K562 (cell line): Measurements from ENCODE around the gene GALNT7. TPM values are rescaled to one million over a fixed set of nuclear protein-coding genes. Genes with fewer than 3 reads are reported as not detected.

Experiments
- ATAC-seq: fragments of 200-7000 bp; cut with Tn5 transposase; 3 replicates; pipeline ENCODE4 v1.9.1; 2020; ENCODE audit warnings: moderate library complexity
- BruUV-seq: library from RNA; stranded (reverse); fragments of 400-500 nt; replicated peaks from 2 replicates; lab custom pipeline; 2021; lab: Mats Ljungman, UMichigan
- CTCF ChIA-PET: fragments of 300-600 bp; formaldehyde crosslinking; extraction: SDS; loops from one replicate; lab custom pipeline; 2021; ENCODE audit warnings: low intra/inter-chr PET ratio; lab: Yijun Ruan, JAX
- POLR2A ChIA-PET: fragments of 300-600, 350-650 bp; sonication (Branson Sonifier 250); formaldehyde crosslinking; extraction: SDS; loops from one replicate; lab custom pipeline; 2021; ENCODE audit warnings: antibody characterized with exemption, inconsistent platforms; lab: Yijun Ruan, JAX
- DNase-seq, 4 experiments: peaks; one replicate each; pipeline versions ENCODE4 v3.0.0 to v3.0.0-alpha.2; 2011 to 2018; ENCODE audit warnings: low spot score in 3 of 4, mixed read lengths in 3 of 4; ENCODE audit errors: extremely low read depth in 1 of 4
- FAIRE-seq: peaks from 2 replicates; lab custom pipeline; 2011; peaks lifted over from hg19 to GRCh38; lab: Jason Lieb, UNC
- H2AFZ ChIP-seq: 2 replicates; pipeline ENCODE4 v1.6.0; 2011; ENCODE audit warnings: low read depth, low read length, control low read depth, inconsistent platforms
- H3K27ac ChIP-seq: fragments of 200-600 bp; 3 replicates; pipeline ENCODE4 v1.8.0; 2011; ENCODE audit warnings: low read depth, mild to moderate bottlenecking, control low read depth, inconsistent platforms, low read length, moderate library complexity, mixed read lengths; ENCODE audit errors: extremely low read depth
- H3K27me3 ChIP-seq, 2 experiments: fragments of 300-600 bp in 1 of 2; 2 replicates in 1 of 2; 3 replicates in 1 of 2; pipeline versions ENCODE4 v1.6.0 to v1.8.0; 2011; ENCODE audit warnings: inconsistent platforms in 2 of 2, low read length in 2 of 2, mild to moderate bottlenecking in 1 of 2, mixed read lengths in 1 of 2, moderate library complexity in 1 of 2; ENCODE audit not compliant: control insufficient read depth in 2 of 2, insufficient read depth in 2 of 2
- H3K36me3 ChIP-seq: fragments of 300-600 bp; 3 replicates; pipeline ENCODE4 v1.8.0; 2011; ENCODE audit warnings: mild to moderate bottlenecking, low read length, inconsistent platforms; ENCODE audit not compliant: control insufficient read depth, insufficient read depth
- H3K4me1 ChIP-seq, 2 experiments: fragments of 200-600 bp in 1 of 2; replicated peaks in 1 of 2; 2 replicates in 1 of 2; 3 replicates in 1 of 2; pipeline versions ENCODE4 v1.5.1 to v1.8.0; 2011; ENCODE audit warnings: inconsistent platforms in 2 of 2, low read length in 2 of 2, mild to moderate bottlenecking in 1 of 2, mixed read lengths in 1 of 2, moderate library complexity in 1 of 2; ENCODE audit not compliant: control insufficient read depth in 2 of 2, insufficient read depth in 2 of 2
- H3K4me2 ChIP-seq: 2 replicates; pipeline ENCODE4 v1.6.1; 2011; ENCODE audit warnings: low read length, control low read depth, inconsistent platforms, mixed read lengths; ENCODE audit not compliant: insufficient read depth
- H3K4me3 ChIP-seq: fragments of 200-600 bp; sonication (generic), shearing (Covaris generic); 2 replicates; pipeline ENCODE4 v1.5.1; 2016; ENCODE audit warnings: control low read depth, inconsistent platforms
- H3K79me2 ChIP-seq: fragments of 200-600 bp; 3 replicates; pipeline ENCODE4 v1.8.0; 2011; ENCODE audit warnings: low read length, inconsistent platforms; ENCODE audit not compliant: control insufficient read depth, insufficient read depth
- H3K9ac ChIP-seq, 2 experiments: 2 replicates each; pipeline versions ENCODE4 v1.6.0 to v1.6.1; 2011; ENCODE audit warnings: low read depth in 2 of 2, low read length in 2 of 2, control low read depth in 1 of 2, inconsistent platforms in 1 of 2, mild to moderate bottlenecking in 1 of 2, mixed read lengths in 1 of 2; ENCODE audit not compliant: insufficient read depth in 1 of 2
- H3K9me1 ChIP-seq: one replicate; pipeline ENCODE4 v1.6.0; 2011; ENCODE audit warnings: inconsistent platforms, mild to moderate bottlenecking, low read length, moderate library complexity; ENCODE audit not compliant: control insufficient read depth, insufficient read depth
- H3K9me3 ChIP-seq: replicated peaks from 2 replicates; pipeline ENCODE4 v1.5.1; 2011; ENCODE audit warnings: low read depth, low read length, inconsistent platforms; ENCODE audit not compliant: control insufficient read depth, insufficient read depth
- H4K20me1 ChIP-seq: replicated peaks from 2 replicates; pipeline ENCODE4 v1.6.1; 2011; ENCODE audit warnings: low read length, inconsistent platforms, mixed read lengths; ENCODE audit not compliant: control insufficient read depth, insufficient read depth
- CREBBP ChIP-seq: IDR thresholded peaks from one replicate; pipeline ENCODE4 v1.6.1; 2012; ENCODE audit warnings: low read depth, mild to moderate bottlenecking, control low read depth, inconsistent platforms, low read length
- ELF4 ChIP-seq: fragments of 450-650 bp; formaldehyde crosslinking; IDR thresholded peaks from 2 replicates; pipeline ENCODE4 v1.4.0; 2022; ENCODE audit warnings: missing genetic modification characterization
- ESRRA ChIP-seq: fragments of 450-650 bp; IDR thresholded peaks from 2 replicates; pipeline ENCODE4 v1.6.1; 2014; ENCODE audit warnings: low read depth, mild to moderate bottlenecking, moderate library complexity, borderline replicate concordance
- HDAC6 ChIP-seq: IDR thresholded peaks from 2 replicates; pipeline ENCODE4 v1.6.1; 2012; ENCODE audit warnings: low read depth, mild to moderate bottlenecking, control low read depth, inconsistent platforms, low read length, moderate library complexity
- HMG20B ChIP-seq: fragments of 250-450 bp; sonication (Bioruptor Pico); IDR thresholded peaks from 2 replicates; pipeline ENCODE4 v1.5.0; 2021; ENCODE audit warnings: mild to moderate bottlenecking
- NCOA6 ChIP-seq: fragments of 450-650 bp; IDR thresholded peaks from 2 replicates; pipeline ENCODE4 v1.6.1; 2017; ENCODE audit warnings: mild to moderate bottlenecking
- NFIX ChIP-seq: fragments of 250-450 bp; sonication (Bioruptor Pico); IDR thresholded peaks from 2 replicates; pipeline ENCODE4 v1.4.0; 2020; ENCODE audit warnings: low read depth, mild to moderate bottlenecking, moderate library complexity
- NR2C2 ChIP-seq, 2 experiments: fragments of 200-800 bp in 1 of 2; sonication (Bioruptor generic) in 1 of 2; sonication (generic) in 1 of 2; formaldehyde crosslinking in 1 of 2; IDR thresholded peaks; 2 replicates each; pipeline versions ENCODE4 v1.6.1 to v1.8.0; 2016 to 2022; ENCODE audit warnings: mild to moderate bottlenecking in 1 of 2, missing compliant biosample characterization in 1 of 2, missing genetic modification characterization in 1 of 2, missing genetic modification reagents in 1 of 2
- PURB ChIP-seq: sonication (generic); formaldehyde crosslinking; IDR thresholded peaks from 2 replicates; pipeline ENCODE4 v1.9.0; 2021; ENCODE audit warnings: low read depth, mild to moderate bottlenecking, missing genetic modification reagents
- TSC22D4 ChIP-seq: fragments of 450-650 bp; IDR thresholded peaks from 2 replicates; pipeline ENCODE4 v1.6.1; 2016; ENCODE audit warnings: missing genetic modification characterization, missing biosample characterization, control low read depth
- ZNF140 ChIP-seq: fragments of 250-450 bp; sonication (Bioruptor Pico); IDR thresholded peaks from 2 replicates; pipeline ENCODE4 v1.8.0; 2021; ENCODE audit warnings: moderate library complexity, mild to moderate bottlenecking, inconsistent platforms
- in situ Hi-C: fragments of 300-500 bp; cut with MboI; formaldehyde crosslinking; loops from 4 replicates; pipeline ENCODE4 v1.15.0; 2018; ENCODE audit warnings: inconsistent platforms, mixed read lengths
- intact Hi-C: fragments of 100-400 bp; cut with micrococcal nuclease; formaldehyde crosslinking; loops from 2 replicates; pipeline ENCODE4 v1.14.2; 2022
- polyA plus RNA-seq, 8 experiments: library from polyadenylated mRNA; depleted of rRNA in 4 of 8; stranded (reverse) in 5 of 8; unstranded in 3 of 8; fragments of >200 nt; fragmentation: Nextera tagmentation in 2 of 8; fragmentation: Illumina TruSeq in 1 of 8; extraction: Ambion mirVana in 2 of 8; extraction: Trizol in 1 of 8; gene quantifications; 2 replicates each; pipeline versions ENCODE4 v1.2.1 to v1.2.3, GENCODE V29; 2011 to 2014; ENCODE audit warnings: inconsistent platforms in 1 of 8, missing spikeins in 1 of 8
- total RNA-seq, 7 experiments: library from RNA; depleted of rRNA in 6 of 7; stranded (reverse); fragments of >200 nt in 6 of 7; fragmentation: Illumina TruSeq in 2 of 7; extraction: Trizol in 2 of 7; gene quantifications; 2 replicates each; pipeline versions ENCODE4 v1.2.1 to v1.2.3, GENCODE V29; 2011 to 2021; ENCODE audit warnings: low replicate concordance in 1 of 7
- TF ChIP-seq, protein P1 (sequence below): fragments of 450-650 bp; IDR thresholded peaks from 2 replicates; pipeline ENCODE4 v1.6.1; 2016; ENCODE audit warnings: missing biosample characterization, missing genetic modification characterization

Gene GALNT7
- total and polyA plus RNA-seq, 9 of the 15 experiments (the other 6 are each of a cell fraction or from before 2014, with no cell fraction given), result 16.7 to 38.7 (median 31.1) TPM

DNA sequence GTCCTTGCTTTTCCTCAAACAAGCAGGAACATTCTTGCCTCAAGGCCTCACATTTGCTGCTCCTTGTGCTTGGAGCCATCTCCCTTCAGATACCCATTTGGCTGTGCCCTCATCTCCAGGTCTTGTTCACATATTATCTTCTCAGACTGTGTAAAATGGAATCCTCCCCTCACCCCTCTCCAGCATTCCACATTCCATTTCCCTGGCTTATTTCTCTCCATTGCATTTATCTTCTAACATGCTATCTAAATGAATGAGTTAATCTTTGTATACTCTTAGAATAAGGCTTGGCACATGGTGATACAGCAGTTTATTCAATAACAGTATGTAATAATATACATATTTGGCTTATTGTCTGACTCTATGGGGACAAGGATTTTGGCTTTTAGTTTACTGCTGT, 8.8 kb upstream of the GALNT7 start:
- no peaks in the 10 kb centered on the region for H3K36me3 ChIP-seq
- FAIRE-seq, result no peak
- no peaks in the 10 kb centered on the region for H4K20me1 ChIP-seq
- in situ Hi-C loops (no loop called here), intact Hi-C loops (no loop called here)
- CTCF ChIA-PET, result no interaction called here
- H3K27me3 ChIP-seq, result no peaks in the 10 kb centered on the region
- ATAC-seq, result no peak
- H3K9me3 ChIP-seq, result no peaks in the 10 kb centered on the region
- no peak overlapping the region for H3K27ac ChIP-seq
- H3K4me1 ChIP-seq, result peaks cover 0 to 14% of the 10 kb centered on the region in 2 experiments; a peak in 4 of 5 replicates
- H3K4me3 ChIP-seq, result no peak overlapping the region
- no peak for DNase-seq
- TF ChIP-seq ELF4 (no peak), TSC22D4 (tag) (no peak), CREBBP (no peak), ZNF140 (CRISPR knock-in tag) (no peak), ESRRA (no peak), HDAC6 (no peak), PURB (CRISPR knock-in tag) (no peak), NR2C2 (CRISPR knock-in tag; IDR thresholded peaks at IDR 0.05) (no peak), NR2C2 (tag; IDR thresholded peaks at IDR 0.05) (no peak), NFIX (CRISPR knock-in tag) (no peak), NCOA6 (no peak), HMG20B (CRISPR knock-in tag) (no peak)
- TF ChIP-seq, protein P1, sequence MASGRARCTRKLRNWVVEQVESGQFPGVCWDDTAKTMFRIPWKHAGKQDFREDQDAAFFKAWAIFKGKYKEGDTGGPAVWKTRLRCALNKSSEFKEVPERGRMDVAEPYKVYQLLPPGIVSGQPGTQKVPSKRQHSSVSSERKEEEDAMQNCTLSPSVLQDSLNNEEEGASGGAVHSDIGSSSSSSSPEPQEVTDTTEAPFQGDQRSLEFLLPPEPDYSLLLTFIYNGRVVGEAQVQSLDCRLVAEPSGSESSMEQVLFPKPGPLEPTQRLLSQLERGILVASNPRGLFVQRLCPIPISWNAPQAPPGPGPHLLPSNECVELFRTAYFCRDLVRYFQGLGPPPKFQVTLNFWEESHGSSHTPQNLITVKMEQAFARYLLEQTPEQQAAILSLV (tag), result no peak
- H2AFZ ChIP-seq, result no peak overlapping the region
- no TSS peak for BruUV-seq
- no peak overlapping the region for H3K9ac ChIP-seq
- POLR2A ChIA-PET, result no interaction called here
- H3K79me2 ChIP-seq, result no peaks in the 10 kb centered on the region
- no peaks in the 10 kb centered on the region for H3K9me1 ChIP-seq
- H3K4me2 ChIP-seq, result no peak overlapping the region
